ENCODE results near the gene SNAI1. TPM values are rescaled to one million over a fixed set of nuclear protein-coding genes. Genes with fewer than 3 reads are reported as not detected.
A peak's percentile ranks its signal among the peaks of the same experiment; 100 is the strongest.

The SNAI1 gene
- total RNA-seq, 1 experiment from 2014 or later, result 5.4 TPM

DNA sequence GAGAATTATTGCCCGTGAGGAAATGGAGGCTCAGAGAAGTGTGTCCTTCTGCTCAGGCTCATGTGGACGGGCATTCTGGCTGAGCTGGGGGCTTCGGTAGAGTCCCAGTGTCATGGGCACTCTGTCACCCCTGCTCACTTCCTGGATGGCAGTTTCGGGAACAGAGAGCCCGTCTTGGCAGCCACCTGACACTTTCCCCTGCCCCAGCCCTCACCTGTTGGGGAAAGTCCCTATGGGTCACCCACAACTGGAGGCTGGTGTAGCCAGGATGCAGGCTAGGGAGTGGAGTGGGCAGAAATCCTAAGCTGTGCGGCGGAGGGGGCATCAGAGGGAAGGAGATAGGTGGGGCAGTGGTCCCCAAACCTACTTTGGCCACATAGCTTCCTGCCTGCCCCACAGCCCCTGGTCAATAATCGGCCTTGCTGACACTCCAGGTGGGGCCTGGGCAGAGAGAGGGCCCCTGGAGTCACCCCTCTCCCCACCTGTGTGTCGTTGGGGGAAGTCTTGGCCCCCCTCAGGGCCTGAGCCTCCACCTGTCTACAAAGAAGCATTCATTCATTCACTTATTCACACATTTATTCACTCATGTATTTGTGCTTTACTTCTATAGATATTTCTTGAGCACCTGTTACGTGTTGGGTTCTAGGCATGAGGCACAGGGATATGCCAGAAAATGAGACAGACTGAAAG is 40.5 kb downstream of the SNAI1 start:
- POLR2A ChIA-PET (ENCODE audit: unreplicated experiment), result no interaction called here

DNA sequence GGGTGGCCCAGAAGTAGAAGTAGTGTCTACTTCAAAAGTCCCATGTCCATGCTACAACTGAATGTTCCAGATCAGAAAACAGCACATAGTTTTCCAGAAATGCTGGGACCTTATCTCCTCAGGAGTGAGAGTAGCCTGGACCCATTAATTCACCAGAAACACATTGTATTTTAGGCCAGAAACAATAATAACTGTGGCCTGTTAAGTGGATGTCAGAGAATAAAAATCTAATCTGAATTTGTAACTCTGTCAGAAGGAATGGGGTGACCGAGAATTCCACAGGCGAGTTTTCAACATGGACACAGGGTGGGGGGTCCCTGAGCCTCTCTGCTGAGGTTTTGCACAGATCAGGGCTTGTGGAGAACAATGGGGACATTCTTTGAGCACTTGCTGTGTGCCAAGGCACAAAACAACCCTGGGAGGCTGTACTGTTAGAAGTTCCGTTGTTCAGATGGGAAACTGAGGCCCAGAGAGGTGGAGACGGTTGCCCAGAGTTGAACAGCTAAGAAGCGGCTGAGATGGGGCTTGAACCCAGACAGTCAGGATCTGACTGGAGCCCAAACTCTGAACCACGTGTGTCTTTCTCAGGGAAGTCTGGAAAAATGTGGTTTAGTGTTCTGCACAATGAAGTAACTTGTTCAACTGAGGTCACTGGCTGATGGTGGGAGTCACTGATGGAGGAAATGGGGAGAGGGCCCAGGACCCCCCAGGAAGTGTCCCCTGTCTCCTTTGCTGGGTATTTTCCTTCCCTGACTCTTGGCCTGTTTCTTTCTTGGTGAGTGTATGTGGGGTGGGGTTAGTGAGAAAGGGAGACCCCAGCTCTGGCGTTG is 44.2 kb downstream of the SNAI1 start:
- CTCF ChIA-PET, result interaction anchor here (0.7 kb wide), 1 partner anchor 45 kb away, joined by 14 read pairs; no protein-coding TSS in a partner anchor
- H2AFZ ChIP-seq (ENCODE audit: low read length), result no peak overlapping the region
- ATAC-seq (no peak), DNase-seq (no peak)
- no peaks in the 10 kb centered on the region for H3K27me3 ChIP-seq (ENCODE audit: low read length)
- H3K4me3 ChIP-seq (ENCODE audit: low read length), result no peak overlapping the region
- H4K20me1 ChIP-seq (ENCODE audit: low read length), result no peaks in the 10 kb centered on the region
- H3F3A ChIP-seq (ENCODE audit: low read length, unreplicated experiment), result no peaks in the 10 kb centered on the region
- H3K9me3 ChIP-seq (ENCODE audit: low read length), result no peaks in the 10 kb centered on the region
- H3K4me2 ChIP-seq (ENCODE audit: low read length), result peak overlapping the region; percentile 24; the same call in 1 of the 2 replicates
- peaks cover 32% of the 10 kb centered on the region for H3K4me1 ChIP-seq (ENCODE audit: insufficient read depth, low read length)
- no TSS peak for BruUV-seq (replicated peaks)
- no peaks in the 10 kb centered on the region for H3K9me2 ChIP-seq (replicated peaks; ENCODE audit: low read length)
- H3K9ac ChIP-seq (ENCODE audit: low read length), result peak overlapping the region; percentile 44; the same call in 1 of the 2 replicates
- intact Hi-C loops (cut with micrococcal nuclease), result no loop called here
- no peaks in the 10 kb centered on the region for H3K36me3 ChIP-seq (ENCODE audit: low read depth, low read length)
- peak overlapping the region; percentile 43 for H3K27ac ChIP-seq (ENCODE audit: low read length)
- no peak for TF ChIP-seq EZH2 (IDR thresholded peaks at IDR 0.05; ENCODE audit: low read length, unreplicated experiment)
- TF ChIP-seq EZH2phosphoT487 (IDR thresholded peaks at IDR 0.05; ENCODE audit: borderline replicate concordance, low read length), result no peak
- TF ChIP-seq, protein P1, sequence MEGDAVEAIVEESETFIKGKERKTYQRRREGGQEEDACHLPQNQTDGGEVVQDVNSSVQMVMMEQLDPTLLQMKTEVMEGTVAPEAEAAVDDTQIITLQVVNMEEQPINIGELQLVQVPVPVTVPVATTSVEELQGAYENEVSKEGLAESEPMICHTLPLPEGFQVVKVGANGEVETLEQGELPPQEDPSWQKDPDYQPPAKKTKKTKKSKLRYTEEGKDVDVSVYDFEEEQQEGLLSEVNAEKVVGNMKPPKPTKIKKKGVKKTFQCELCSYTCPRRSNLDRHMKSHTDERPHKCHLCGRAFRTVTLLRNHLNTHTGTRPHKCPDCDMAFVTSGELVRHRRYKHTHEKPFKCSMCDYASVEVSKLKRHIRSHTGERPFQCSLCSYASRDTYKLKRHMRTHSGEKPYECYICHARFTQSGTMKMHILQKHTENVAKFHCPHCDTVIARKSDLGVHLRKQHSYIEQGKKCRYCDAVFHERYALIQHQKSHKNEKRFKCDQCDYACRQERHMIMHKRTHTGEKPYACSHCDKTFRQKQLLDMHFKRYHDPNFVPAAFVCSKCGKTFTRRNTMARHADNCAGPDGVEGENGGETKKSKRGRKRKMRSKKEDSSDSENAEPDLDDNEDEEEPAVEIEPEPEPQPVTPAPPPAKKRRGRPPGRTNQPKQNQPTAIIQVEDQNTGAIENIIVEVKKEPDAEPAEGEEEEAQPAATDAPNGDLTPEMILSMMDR (conservative IDR thresholded peaks at IDR 0.05; ENCODE audit: low read depth, low read length), result no peak
- POLR2A ChIA-PET (ENCODE audit: unreplicated experiment), result no interaction called here
- H3K79me2 ChIP-seq (ENCODE audit: low read length), result no peaks in the 10 kb centered on the region

More for the DNA sequence above, 40.5 kb downstream of the SNAI1 start:
- no peaks in the 10 kb centered on the region for H3K36me3 ChIP-seq (ENCODE audit: low read depth, low read length)
- no peaks in the 10 kb centered on the region for H3K27me3 ChIP-seq (ENCODE audit: low read length)
- H3K79me2 ChIP-seq (ENCODE audit: low read length), result no peaks in the 10 kb centered on the region
- no peak overlapping the region for H2AFZ ChIP-seq (ENCODE audit: low read length)
- CTCF ChIA-PET, result no interaction called here
- ATAC-seq, result no peak
- H3K4me3 ChIP-seq (ENCODE audit: low read length), result no peak overlapping the region
- no peaks in the 10 kb centered on the region for H3F3A ChIP-seq (ENCODE audit: low read length, unreplicated experiment)
- DNase-seq, result no peak
- no peaks in the 10 kb centered on the region for H4K20me1 ChIP-seq (ENCODE audit: low read length)
- H3K9ac ChIP-seq (ENCODE audit: low read length), result no peak overlapping the region
- no peaks in the 10 kb centered on the region for H3K9me2 ChIP-seq (replicated peaks; ENCODE audit: low read length)
- H3K4me2 ChIP-seq (ENCODE audit: low read length), result no peak overlapping the region
- H3K4me1 ChIP-seq (ENCODE audit: insufficient read depth, low read length), result peaks cover 29% of the 10 kb centered on the region
- intact Hi-C loops (cut with micrococcal nuclease), result no loop called here
- H3K27ac ChIP-seq (ENCODE audit: low read length), result no peak overlapping the region
- no peaks in the 10 kb centered on the region for H3K9me3 ChIP-seq (ENCODE audit: low read length)
- no TSS peak for BruUV-seq (replicated peaks)
- TF ChIP-seq, protein P1 (conservative IDR thresholded peaks at IDR 0.05; ENCODE audit: low read depth, low read length), result no peak
- TF ChIP-seq EZH2 (IDR thresholded peaks at IDR 0.05; ENCODE audit: low read length, unreplicated experiment), result no peak
- no peak for TF ChIP-seq EZH2phosphoT487 (IDR thresholded peaks at IDR 0.05; ENCODE audit: borderline replicate concordance, low read length)
